ENCODE data around the gene MAPK10.
"Not testable (repeated sequence)": the region's sequence is repeated elsewhere in the genome, so short reads cannot be mapped to it uniquely, and the experiment has no call there.

The MAPK10 gene

GRCh38 chr4:86338521-86338920 lies 21.3 kb downstream of the MAPK10 start:
- DNase-seq: no peak

- peak in 1 of 2 experiments; percentile 6 for DNase-seq
Observed at GRCh38 chr4:86334020-86334750, 25.7 kb downstream of the MAPK10 start.

- no peak for DNase-seq
Observed at GRCh38 chr4:86333236-86333635, 26.6 kb downstream of the MAPK10 start.

- DNase-seq: no peak
Observed at GRCh38 chr4:86330961-86331742, 28.7 kb downstream of the MAPK10 start.

GRCh38 chr4:86330411-86330810 lies 29.4 kb downstream of the MAPK10 start:
- DNase-seq: not testable (repeated sequence)

GRCh38 chr4:86329431-86329830 lies 30.4 kb downstream of the MAPK10 start:
- DNase-seq: no peak

- no peak for DNase-seq
Observed at GRCh38 chr4:86326400-86326799, 33.5 kb downstream of the MAPK10 start.

- no peak for DNase-seq
Observed at GRCh38 chr4:86319390-86319789, 40.5 kb downstream of the MAPK10 start.

- no peak for DNase-seq
Observed at GRCh38 chr4:86315579-86315978, 44.3 kb downstream of the MAPK10 start.

- no peak for DNase-seq
Observed at GRCh38 chr4:86313656-86314055, 46.2 kb downstream of the MAPK10 start.

- DNase-seq: no peak
Observed at GRCh38 chr4:86307432-86307831, 52.4 kb downstream of the MAPK10 start.

- DNase-seq: no peak
Observed at GRCh38 chr4:86306816-86307215, 53.0 kb downstream of the MAPK10 start.

GRCh38 chr4:86302830-86303229 lies 57.0 kb downstream of the MAPK10 start:
- no peak for DNase-seq

GRCh38 chr4:86302251-86302650 lies 57.6 kb downstream of the MAPK10 start:
- DNase-seq: peak in 1 of 2 experiments; percentile 45

- DNase-seq: no peak
Observed at GRCh38 chr4:86300516-86300915, 59.3 kb downstream of the MAPK10 start.

GRCh38 chr4:86296865-86297264 lies 63.0 kb downstream of the MAPK10 start:
- no peak for DNase-seq

GRCh38 chr4:86294883-86295282 lies 65.0 kb downstream of the MAPK10 start:
- no peak for DNase-seq

GRCh38 chr4:86291180-86291579 lies 68.7 kb downstream of the MAPK10 start:
- DNase-seq: no peak

- DNase-seq: no peak
Observed at GRCh38 chr4:86286726-86287125, 73.1 kb downstream of the MAPK10 start.

GRCh38 chr4:86283371-86283770 lies 76.5 kb downstream of the MAPK10 start:
- no peak for DNase-seq

GRCh38 chr4:86280246-86280645 lies 79.6 kb downstream of the MAPK10 start:
- no peak for DNase-seq

GRCh38 chr4:86279293-86279960 lies 80.4 kb downstream of the MAPK10 start:
- DNase-seq: no peak

GRCh38 chr4:86278126-86278525 lies 81.7 kb downstream of the MAPK10 start:
- no peak for DNase-seq

GRCh38 chr4:86274642-86275041 lies 85.2 kb downstream of the MAPK10 start:
- no peak for DNase-seq

All from NCI-H187 (cell line).